Keratinocyte (primary cell): ENCODE results near the gene SLC9C2.
"Not testable (repeated sequence)": the region's sequence is repeated elsewhere in the genome, so short reads cannot be mapped to it uniquely, and the experiment has no call there.

Experiments
- EZH2 ChIP-seq: IDR thresholded peaks from one replicate; pipeline ENCODE4 v1.6.1; 2012; ENCODE audit warnings: inconsistent platforms, mild to moderate bottlenecking, low read length, moderate library complexity
- TF ChIP-seq, protein P1 (sequence below), 3 experiments: IDR thresholded peaks in 1 of 3; conservative IDR thresholded peaks in 1 of 3; optimal IDR thresholded peaks in 1 of 3; 2 replicates in 2 of 3; 3 replicates in 1 of 3; pipeline versions ENCODE3 to v1.5.1; 2011; ENCODE audit warnings: low read length in 3 of 3, mild to moderate bottlenecking in 3 of 3, moderate library complexity in 2 of 3, control low read depth in 1 of 3, inconsistent platforms in 1 of 3; ENCODE audit not compliant: insufficient read depth in 2 of 3; ENCODE audit errors: extremely low read depth in 1 of 3

DNA sequence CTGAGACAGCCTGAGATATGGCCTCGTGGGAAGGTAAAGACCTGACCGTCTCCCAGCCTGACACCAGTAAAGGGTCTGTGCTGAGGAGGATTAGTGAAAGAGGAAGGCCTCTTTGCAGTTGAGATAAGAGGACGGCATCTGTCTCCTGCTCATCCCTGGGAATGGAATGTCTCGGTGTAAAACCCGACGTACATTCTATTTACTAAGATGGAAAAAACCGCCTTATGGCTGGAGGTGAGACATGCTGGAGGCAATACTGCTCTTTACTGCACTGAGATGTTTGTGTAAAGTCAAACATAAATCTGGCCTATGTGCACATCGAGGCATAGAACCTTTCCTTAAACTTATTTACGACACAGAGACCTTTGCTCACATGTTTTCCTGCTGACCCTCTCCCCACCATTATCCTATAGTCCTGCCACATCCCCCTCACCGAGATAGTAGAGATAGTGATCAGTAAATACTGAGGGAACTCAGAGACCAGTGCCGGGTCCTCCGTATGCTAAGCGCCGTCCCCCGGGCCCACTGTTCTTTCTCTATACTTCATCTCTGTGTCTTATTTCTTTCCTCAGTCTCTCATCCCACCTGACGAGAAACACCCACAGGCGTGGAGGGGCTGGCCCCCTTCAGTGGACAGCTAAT lies 128.0 kb downstream of the SLC9C2 start:
- TF ChIP-seq, protein P1, sequence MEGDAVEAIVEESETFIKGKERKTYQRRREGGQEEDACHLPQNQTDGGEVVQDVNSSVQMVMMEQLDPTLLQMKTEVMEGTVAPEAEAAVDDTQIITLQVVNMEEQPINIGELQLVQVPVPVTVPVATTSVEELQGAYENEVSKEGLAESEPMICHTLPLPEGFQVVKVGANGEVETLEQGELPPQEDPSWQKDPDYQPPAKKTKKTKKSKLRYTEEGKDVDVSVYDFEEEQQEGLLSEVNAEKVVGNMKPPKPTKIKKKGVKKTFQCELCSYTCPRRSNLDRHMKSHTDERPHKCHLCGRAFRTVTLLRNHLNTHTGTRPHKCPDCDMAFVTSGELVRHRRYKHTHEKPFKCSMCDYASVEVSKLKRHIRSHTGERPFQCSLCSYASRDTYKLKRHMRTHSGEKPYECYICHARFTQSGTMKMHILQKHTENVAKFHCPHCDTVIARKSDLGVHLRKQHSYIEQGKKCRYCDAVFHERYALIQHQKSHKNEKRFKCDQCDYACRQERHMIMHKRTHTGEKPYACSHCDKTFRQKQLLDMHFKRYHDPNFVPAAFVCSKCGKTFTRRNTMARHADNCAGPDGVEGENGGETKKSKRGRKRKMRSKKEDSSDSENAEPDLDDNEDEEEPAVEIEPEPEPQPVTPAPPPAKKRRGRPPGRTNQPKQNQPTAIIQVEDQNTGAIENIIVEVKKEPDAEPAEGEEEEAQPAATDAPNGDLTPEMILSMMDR (optimal IDR thresholded peaks at IDR 0.05 in 1 of 3, IDR thresholded peaks at IDR 0.05 in 1 of 3, conservative IDR thresholded peaks at IDR 0.05 in 1 of 3; ENCODE audit: extremely low read depth in 1 of 3, insufficient read depth in 2 of 3, low read length in 3 of 3): not testable (repeated sequence)
- not testable (repeated sequence) for TF ChIP-seq EZH2
